AG09309 (cell line): ENCODE data around the gene ACBD6.

Experiments used
- DNase-seq: peaks from one replicate; pipeline ENCODE4 v3.0.0-alpha.2; 2010; ENCODE audit warnings: low read depth
- H3K4me3 ChIP-seq: 2 replicates; pipeline ENCODE4 v1.5.1; 2011; ENCODE audit warnings: mild to moderate bottlenecking, low read depth, low read length, moderate library complexity; ENCODE audit not compliant: control insufficient read depth
- TF ChIP-seq, protein P1 (sequence below): IDR thresholded peaks from 2 replicates; pipeline ENCODE4 v1.5.1; 2011; ENCODE audit warnings: mild to moderate bottlenecking, low read depth, low read length, inconsistent platforms; ENCODE audit not compliant: insufficient read depth, control insufficient read depth; ENCODE audit errors: missing control alignments

Gene ACBD6

DNA sequence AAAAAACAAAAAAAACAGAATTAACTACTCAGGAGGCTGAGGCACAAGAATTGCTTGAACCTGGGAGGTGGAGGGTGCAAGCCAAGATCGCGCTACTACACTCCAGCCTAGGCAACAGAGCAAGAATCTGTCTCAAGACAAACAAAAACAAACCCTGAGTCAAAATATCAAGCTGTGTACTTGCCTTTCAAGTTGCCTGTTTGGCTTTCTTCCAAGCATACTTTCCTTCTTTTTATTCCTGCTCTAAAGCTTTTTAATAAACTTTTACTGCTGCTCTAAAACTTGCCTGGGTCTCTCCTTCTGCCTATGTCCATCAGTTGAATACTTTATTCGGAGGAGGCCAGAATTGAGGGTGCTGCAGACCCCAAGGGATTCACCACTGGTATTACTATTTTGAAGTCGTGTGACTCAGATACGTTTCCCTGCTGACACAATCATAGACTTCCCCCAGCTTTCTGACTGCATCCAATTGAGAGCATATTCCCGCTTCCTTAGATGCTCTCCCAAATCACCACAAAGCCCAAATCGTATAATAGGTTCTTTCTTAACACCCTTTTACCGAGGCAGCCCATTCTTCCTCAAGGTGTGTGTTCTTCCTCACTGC is 3.5 kb upstream of the ACBD6 start:
- DNase-seq, result no peak
- TF ChIP-seq, protein P1, sequence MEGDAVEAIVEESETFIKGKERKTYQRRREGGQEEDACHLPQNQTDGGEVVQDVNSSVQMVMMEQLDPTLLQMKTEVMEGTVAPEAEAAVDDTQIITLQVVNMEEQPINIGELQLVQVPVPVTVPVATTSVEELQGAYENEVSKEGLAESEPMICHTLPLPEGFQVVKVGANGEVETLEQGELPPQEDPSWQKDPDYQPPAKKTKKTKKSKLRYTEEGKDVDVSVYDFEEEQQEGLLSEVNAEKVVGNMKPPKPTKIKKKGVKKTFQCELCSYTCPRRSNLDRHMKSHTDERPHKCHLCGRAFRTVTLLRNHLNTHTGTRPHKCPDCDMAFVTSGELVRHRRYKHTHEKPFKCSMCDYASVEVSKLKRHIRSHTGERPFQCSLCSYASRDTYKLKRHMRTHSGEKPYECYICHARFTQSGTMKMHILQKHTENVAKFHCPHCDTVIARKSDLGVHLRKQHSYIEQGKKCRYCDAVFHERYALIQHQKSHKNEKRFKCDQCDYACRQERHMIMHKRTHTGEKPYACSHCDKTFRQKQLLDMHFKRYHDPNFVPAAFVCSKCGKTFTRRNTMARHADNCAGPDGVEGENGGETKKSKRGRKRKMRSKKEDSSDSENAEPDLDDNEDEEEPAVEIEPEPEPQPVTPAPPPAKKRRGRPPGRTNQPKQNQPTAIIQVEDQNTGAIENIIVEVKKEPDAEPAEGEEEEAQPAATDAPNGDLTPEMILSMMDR, result no peak
- no peak overlapping the region for H3K4me3 ChIP-seq

DNA sequence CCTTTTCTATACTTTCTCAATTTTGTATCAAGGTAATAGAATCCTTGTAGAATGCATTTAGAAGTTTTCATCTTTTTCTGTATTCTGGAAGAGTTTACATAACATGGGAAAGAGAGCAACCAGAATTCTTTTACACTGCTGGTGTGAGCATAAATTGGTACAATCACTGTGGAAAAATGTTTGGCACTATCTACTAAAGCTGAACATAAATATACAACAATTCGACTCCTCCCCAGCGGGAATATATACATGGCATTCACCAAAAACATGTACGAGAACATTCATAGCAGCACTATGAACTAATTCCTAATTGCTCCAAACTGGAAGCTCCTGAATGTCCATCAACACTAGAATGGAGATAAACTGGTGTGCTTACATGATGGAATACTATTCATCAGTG is 1.8 kb upstream of the ACBD6 start:
- no peak for DNase-seq
- H3K4me3 ChIP-seq, result no peak overlapping the region
- TF ChIP-seq, protein P1, result no peak

DNA sequence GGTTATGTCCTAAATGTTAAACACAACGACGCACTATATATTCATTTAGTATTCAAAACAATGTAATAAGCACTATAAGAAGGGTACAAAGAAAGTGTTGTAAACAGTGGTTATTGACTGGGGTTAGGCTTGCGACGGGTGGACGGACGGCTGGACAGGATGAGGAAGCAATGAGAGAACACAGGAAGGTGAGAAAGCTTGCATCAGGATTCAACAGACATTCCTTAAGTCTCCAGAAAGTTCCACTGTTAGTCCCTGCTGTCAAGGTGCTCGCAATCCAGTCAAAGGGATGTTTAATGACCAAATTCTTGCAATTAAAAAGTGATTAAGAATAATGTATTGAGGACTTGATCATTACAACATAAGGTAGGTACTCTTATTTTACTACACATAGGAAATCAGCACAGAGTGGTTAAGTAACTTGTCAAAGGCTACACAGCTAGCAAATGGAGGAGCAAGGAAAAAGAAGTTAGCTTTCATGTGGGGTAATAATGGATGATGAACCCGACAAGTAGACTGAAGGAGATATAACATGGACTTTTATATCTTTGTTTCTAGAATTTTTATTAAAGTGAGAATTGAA is 994 bp upstream of the ACBD6 start:
- TF ChIP-seq, protein P1, result no peak
- DNase-seq, result no peak
- peak overlapping the region; percentile 95 for H3K4me3 ChIP-seq

- no peak for DNase-seq
- TF ChIP-seq, protein P1, result no peak
- H3K4me3 ChIP-seq, result peak overlapping the region; percentile 95
These were observed 464 bp downstream of the ACBD6 start for GRCh38 chr1:180501865-180502360.

DNA sequence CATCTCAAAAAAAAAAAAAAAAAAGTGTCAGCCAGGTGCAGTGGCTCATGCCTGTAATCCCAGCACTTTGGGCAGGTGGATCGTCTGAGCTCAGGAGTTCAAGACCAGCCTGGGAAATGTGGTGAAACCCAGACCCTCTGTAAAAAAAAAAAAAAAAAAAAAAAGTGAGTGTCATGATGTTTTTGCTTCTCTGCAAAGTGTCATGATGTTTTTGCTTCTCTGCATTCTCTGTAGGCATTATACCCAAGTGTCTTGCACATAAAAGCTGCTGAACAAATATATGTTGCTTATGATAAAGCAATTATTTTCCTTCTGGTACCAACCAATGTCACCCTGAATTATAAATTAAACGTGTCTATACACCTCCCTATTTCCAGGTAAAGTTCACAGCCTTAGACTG is 1.7 kb downstream of the ACBD6 start:
- no peak overlapping the region for H3K4me3 ChIP-seq
- no peak for DNase-seq
- TF ChIP-seq, protein P1, result no peak

DNA sequence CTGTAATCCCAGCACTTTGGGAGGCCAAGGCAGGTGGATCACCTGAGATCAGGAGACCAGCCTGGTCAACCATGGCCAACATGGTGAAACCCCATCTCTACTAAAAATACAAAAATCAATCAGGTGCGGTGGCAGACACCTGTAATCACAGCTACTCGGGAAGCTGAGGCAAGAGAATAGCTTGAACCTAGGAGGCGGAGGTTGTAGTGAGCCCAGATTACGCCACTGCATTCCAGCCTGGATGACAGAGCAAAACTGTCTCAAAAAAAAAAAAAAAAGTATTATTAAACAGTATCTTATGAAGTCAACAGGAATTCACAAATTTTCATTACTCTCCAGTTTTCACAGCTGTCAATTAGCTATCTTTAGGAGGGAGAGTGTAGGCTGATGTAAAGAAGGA is 3.8 kb downstream of the ACBD6 start:
- no peak overlapping the region for H3K4me3 ChIP-seq
- DNase-seq, result no peak
- TF ChIP-seq, protein P1, result no peak
